Eye (tissue), 1 donor: Measurements from ENCODE around the gene CNTN4.

Experiments used
- DNase-seq: peaks from one replicate; pipeline ENCODE4 v3.0.0-alpha.2; 2015

Gene CNTN4

DNA sequence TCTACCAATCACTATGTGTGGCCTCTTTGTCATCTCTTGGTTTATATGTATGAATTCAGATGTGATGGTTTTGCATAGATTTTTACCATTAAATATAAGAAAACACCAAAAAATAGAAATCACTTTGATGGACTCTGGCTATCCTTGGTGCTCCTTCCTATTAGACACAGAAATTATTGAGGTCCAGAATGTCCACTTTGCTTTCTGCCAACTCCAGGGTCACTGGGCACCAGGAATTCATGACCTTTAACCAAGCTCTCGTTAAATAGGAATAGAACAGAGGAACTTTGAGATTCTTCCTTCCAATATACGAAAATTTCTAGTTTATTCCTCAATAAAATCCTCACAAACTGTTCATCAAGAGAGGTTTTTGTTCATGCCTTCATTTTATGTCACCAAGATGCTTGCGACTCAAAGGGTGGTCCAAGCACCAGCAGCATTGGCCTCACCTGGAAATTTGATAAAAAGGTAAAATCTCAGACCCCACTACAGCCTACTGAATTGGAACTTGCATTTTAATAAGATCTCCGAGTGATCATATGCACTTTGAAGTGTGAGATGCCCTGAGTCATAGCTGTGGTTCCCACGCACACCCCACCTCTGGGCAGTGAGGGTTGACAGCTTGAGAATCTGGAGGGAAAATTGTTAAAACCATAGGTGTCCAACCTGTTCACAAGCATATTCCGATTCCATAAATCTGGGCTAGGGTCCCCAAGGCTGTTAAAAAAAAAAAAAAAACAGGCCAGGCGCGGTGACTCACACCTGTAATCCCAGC, 725.0 kb downstream of the CNTN4 start:
- DNase-seq: no peak

GRCh38 chr3:2826036-2826435, 727.4 kb downstream of the CNTN4 start:
- DNase-seq: no peak

- DNase-seq: no peak
These were observed 727.8 kb downstream of the CNTN4 start for GRCh38 chr3:2826453-2826852.

DNA sequence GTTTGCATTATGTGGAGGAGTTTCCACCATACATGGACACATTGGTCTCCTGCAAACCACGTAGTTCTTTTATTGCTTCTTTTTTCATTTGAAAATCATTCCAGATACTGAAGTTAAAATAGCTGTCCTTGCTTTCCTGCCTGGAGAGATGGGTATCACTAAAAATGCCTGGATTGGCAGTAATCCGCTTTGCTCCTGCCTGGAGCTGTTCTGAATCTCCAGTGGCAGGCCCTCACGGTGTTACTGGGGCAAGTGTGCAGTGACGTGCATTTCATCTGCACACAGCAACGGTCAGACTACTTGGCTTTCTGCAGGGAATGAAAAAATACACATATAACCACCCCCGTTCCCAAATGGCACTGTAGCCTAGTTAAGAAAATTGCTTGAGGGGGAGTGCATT, 738.6 kb downstream of the CNTN4 start:
- DNase-seq: no peak

DNA sequence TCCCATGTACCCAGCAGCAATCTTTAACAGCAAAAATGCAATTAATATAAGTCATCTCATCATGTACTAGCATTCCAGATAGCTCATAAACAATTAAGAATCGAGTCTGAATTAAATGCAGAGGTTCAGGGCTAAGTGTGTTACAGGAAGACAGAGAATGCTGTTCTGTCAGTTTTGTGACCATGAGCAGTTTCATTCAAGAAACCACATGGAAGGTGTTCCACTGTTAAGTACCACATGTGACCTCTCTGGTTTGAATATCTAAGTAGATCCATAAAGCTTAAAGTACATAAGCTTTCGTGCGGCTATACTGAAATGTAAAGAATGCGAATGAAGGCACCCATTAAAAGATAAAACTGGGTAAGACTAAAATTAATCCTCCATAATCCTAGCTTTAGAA, 739.2 kb downstream of the CNTN4 start:
- no peak for DNase-seq

- peak; percentile 48 for DNase-seq
These were observed 740.0 kb downstream of the CNTN4 start for GRCh38 chr3:2838546-2839157.

DNA sequence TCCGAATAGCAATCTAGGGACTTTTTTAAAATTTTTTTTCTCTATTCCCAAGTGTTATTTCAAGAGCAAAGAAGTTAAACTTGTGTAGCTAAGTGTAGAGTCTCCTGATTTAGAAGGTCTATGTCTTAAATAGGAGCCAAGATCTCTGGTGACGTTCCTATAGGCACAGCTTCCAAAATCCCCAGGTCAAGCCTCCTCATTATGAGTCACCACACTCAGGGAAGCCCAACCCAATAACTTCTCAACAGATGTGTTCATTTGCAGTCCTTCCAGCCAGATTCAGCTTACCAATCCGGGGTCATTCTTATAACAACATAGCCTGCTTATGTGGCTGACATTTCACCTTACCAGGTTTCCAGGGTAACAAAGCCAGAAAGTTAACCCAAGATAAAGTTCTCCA, 741.2 kb downstream of the CNTN4 start:
- DNase-seq: no peak

- DNase-seq: no peak
These were observed 748.6 kb downstream of the CNTN4 start for GRCh38 chr3:2847062-2847841.

- no peak for DNase-seq
These were observed 750.4 kb downstream of the CNTN4 start for GRCh38 chr3:2849092-2849491.

DNA sequence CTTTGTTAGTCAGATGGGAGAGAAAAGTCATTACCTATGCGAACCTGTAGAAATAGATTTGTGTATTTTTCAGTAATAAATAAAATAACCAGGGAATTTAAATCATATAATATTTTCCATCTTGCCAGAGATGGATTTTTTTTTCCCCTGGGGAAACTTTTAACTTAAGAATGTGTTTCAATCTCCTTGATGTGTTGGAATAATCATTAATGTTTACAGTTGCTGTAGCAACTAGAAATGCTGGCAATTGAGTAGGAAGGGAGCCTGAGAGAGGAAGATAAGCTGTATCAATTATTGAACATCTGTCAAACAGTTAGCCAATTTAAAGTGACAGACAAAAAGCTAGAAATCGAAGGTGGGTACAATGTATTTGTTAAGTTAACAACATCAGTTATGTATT, 752.0 kb downstream of the CNTN4 start:
- DNase-seq: no peak

DNA sequence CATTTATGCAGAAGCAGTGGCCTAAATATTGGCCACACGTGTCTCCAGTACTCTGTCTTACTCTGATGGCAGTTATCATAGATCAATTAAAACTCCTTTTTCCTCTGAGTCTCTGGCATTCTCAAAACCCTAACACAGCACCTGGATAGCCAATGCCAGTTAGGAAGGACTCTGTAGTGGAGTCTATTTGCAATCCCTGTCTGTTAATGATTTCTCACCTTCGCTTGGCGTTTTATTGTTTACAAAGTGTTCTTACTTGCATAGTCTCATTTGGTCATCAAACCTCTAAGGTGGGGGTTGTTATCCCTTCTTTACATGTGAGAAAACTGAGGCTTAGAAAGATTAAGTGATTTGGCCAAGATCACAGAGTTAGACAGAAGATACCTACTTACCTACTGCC, 752.7 kb downstream of the CNTN4 start:
- DNase-seq: no peak

DNA sequence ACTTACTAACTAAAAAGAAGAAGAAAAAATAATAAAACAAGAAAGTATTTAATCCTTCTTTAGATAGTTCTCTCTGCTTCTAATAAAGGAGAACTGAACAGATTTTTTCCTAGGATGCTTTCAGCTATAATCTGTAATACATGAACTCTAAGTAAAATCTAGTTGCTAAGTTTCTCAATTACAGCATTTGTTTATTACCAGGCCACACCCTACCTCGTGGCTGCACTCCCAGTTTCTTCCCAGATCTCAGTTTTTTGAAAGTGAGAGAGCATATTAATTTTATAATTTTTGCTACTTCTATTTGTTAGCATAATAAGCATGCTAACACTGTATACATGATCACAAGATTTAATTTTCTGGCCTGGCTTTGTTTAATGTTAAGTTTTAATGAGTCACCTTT, 753.2 kb downstream of the CNTN4 start:
- no peak for DNase-seq

GRCh38 chr3:2853651-2854050, 755.0 kb downstream of the CNTN4 start:
- no peak for DNase-seq

GRCh38 chr3:2856138-2857133, 757.8 kb downstream of the CNTN4 start:
- no peak for DNase-seq

DNA sequence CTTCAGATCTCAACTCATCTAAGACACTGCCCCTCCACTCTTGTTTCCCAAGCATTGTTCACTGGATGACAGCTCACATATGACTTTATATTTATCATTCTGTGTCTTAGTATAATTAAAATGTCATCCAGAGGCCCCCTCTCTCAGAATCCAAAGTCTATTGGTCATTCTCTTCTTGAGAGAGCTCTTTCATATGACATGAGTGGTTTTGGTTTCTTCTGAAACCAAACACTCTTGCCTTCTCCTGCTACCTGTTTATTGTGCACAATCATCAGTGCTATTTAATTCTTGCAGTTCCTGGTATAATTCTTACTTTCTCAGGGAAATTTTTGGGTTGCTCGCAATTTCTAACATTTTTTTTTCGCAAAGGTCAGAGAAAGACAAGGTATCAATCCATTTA, 762.0 kb downstream of the CNTN4 start:
- DNase-seq: no peak

DNA sequence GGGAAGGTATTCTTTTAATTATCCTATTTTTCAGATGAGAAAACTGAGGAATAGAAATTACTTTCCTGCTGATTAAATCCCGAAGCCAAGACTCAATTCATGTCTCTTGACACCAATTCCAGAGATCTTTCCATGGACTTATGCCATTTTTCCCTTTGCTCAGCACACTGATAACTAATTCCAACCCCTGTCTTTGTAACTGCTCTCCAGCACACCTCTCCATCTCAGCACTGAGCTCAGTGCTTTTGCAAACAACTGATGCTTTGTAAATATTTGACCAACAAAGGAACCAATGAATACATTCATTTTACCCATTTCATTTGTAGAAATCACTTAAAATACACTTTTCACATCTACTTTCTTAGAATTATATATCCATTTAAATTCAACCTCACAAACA, 762.5 kb downstream of the CNTN4 start:
- DNase-seq: no peak

DNA sequence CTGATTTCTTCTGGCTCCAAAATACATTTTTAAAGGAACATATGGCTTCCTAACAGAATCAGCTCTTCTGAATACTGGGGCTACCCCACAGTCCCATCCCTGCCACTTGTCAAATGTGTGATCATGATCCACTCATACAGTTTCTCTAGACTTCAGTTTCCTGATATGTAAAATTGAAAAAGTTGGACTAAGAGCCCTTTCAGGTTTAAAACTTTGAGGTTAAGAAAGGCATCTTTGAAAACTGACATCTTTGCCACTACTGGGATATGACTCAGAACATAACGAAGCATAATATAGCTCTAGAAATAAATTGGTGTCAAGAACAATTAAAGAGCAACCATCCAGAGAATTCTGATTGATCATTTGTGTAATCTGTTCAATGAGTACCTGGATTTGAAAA, 763.3 kb downstream of the CNTN4 start:
- peak; percentile 37 for DNase-seq

- peak; percentile 43 for DNase-seq
These were observed 763.7 kb downstream of the CNTN4 start for GRCh38 chr3:2862366-2862765.

DNA sequence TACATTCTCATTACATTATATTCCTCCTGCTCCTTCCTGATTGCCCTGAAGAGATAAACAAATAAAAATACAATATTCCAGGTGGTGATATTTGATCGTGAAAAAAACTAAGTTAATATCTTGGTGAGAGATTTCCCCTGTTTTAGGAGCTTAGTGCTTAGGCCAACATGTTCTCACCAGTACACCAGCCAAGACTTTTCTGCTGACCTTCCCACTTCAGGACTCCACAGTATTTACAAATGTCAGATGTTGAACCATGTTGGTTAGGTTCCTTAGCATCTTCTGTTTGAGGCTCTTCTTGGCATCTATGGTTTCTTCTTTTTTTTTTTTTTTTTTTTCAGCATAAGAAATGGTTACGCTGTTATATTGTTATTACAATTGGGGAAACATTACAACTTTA, 764.5 kb downstream of the CNTN4 start:
- no peak for DNase-seq

DNA sequence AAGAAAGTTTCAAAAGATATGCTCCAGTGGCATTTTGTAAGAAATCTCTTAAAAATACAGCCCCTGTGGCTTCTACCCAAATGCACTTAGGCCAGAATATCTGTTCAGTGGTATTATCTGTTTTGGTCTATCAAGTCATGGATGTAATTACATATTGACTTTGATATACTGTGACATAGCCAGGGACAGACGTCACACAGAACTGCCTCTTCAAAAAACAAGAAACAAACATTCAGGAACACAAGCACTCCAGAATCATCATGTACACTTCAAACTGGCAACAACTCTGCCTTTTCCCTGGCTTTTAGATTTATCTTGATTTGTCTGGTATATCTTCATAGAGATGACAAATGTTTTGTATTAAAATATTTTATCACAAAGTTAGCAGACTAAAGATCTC, 771.2 kb downstream of the CNTN4 start:
- DNase-seq: no peak

DNA sequence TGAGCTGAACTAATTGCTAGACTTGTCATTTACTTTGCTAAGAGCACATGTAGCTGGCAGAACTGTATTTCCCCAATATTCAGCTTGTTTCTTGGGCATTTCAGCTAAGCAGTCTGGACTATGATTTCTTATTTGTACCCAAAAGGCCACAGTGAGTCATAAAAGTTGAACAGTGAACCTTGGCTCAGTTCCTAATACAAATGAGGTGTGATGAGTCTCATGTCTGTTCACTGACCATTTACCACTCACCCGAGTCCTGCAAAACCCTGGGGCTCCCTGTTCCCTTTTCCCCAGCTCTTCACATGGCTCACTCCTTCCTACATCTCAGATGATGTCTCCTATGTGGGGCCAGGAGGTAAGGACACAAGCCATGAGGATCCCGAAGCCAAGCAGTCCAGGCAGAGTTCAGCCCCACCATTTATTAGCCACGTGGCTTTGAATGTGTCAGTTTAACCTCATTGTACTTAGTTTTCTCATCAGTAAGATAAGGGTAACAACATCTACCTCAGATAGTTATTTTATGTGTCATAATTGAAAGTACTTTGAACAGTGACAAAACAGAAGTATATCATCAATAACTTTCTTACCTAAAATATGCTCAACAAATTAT, 772.2 kb downstream of the CNTN4 start:
- no peak for DNase-seq

GRCh38 chr3:2872884-2873283, 774.2 kb downstream of the CNTN4 start:
- DNase-seq: no peak
